Keratinocyte (primary cell): ENCODE results near the gene ATXN3L.
A peak's percentile ranks its signal among the peaks of the same experiment; 100 is the strongest.

Experiments used
- CTCF ChIP-seq, 3 experiments: IDR thresholded peaks in 1 of 3; conservative IDR thresholded peaks in 1 of 3; optimal IDR thresholded peaks in 1 of 3; 2 replicates in 2 of 3; 3 replicates in 1 of 3; pipeline versions ENCODE3 to v1.5.1; 2011; ENCODE audit warnings: low read length in 3 of 3, mild to moderate bottlenecking in 3 of 3, moderate library complexity in 2 of 3, control low read depth in 1 of 3, inconsistent platforms in 1 of 3; ENCODE audit not compliant: insufficient read depth in 2 of 3; ENCODE audit errors: extremely low read depth in 1 of 3
- EZH2 ChIP-seq: IDR thresholded peaks from one replicate; pipeline ENCODE4 v1.6.1; 2012; ENCODE audit warnings: inconsistent platforms, mild to moderate bottlenecking, low read length, moderate library complexity

- TF ChIP-seq CTCF (optimal IDR thresholded peaks at IDR 0.05 in 1 of 3, IDR thresholded peaks at IDR 0.05 in 1 of 3, conservative IDR thresholded peaks at IDR 0.05 in 1 of 3; ENCODE audit: extremely low read depth in 1 of 3, insufficient read depth in 2 of 3, low read length in 3 of 3) (peak in 1 of 3 experiments; percentile 27), EZH2 (no peak)
Observed at GRCh38 chrX:13360146-13360545, 40.3 kb upstream of the ATXN3L start.
